SK-N-SH treated with all-trans-retinoic acid at 6 μM for 48 hours (cell line): ENCODE measurements around the gene SLC41A1.
A peak's percentile ranks its signal among the peaks of the same experiment; 100 is the strongest.

Source experiments
- ATAC-seq: fragments of 200-7000 bp; cut with Tn5 transposase; 3 replicates; pipeline ENCODE4 v1.9.1; 2020; ENCODE audit warnings: mild to moderate bottlenecking, moderate library complexity
- ARNTL ChIP-seq: fragments of 450-650 bp; formaldehyde crosslinking; IDR thresholded peaks from 2 replicates; pipeline ENCODE4 v1.5.0; 2020; ENCODE audit warnings: low read depth, mild to moderate bottlenecking, moderate library complexity, borderline replicate concordance
- BACH2 ChIP-seq: fragments of 250-450 bp; sonication (Bioruptor Pico); IDR thresholded peaks from 2 replicates; pipeline ENCODE4 v1.9.0; 2021; ENCODE audit warnings: mild to moderate bottlenecking, borderline replicate concordance
- CSDC2 ChIP-seq: fragments of 250-450 bp; sonication (Bioruptor Pico); IDR thresholded peaks from 2 replicates; pipeline ENCODE4 v1.5.0; 2020; ENCODE audit warnings: mild to moderate bottlenecking, moderate library complexity
- ESRRG ChIP-seq: fragments of 250-450 bp; sonication (Bioruptor Pico); IDR thresholded peaks from 2 replicates; pipeline ENCODE4 v1.6.1; 2021; ENCODE audit warnings: mild to moderate bottlenecking
- GLIS3 ChIP-seq: fragments of 250-450 bp; sonication (Bioruptor Pico); IDR thresholded peaks from 2 replicates; pipeline ENCODE4 v1.5.0; 2020; ENCODE audit warnings: mild to moderate bottlenecking, moderate library complexity
- ISL1 ChIP-seq: fragments of 250-450 bp; sonication (Bioruptor Pico); IDR thresholded peaks from 2 replicates; pipeline ENCODE4 v2.1.2; 2022; ENCODE audit warnings: mild to moderate bottlenecking, moderate library complexity
- PPARA ChIP-seq: fragments of 250-450 bp; sonication (Bioruptor Pico); IDR thresholded peaks from 2 replicates; pipeline ENCODE4 v1.5.0; 2020; ENCODE audit warnings: mild to moderate bottlenecking, borderline replicate concordance
- RARB ChIP-seq: fragments of 250-450 bp; sonication (Bioruptor Pico); IDR thresholded peaks from 2 replicates; pipeline ENCODE4 v1.8.0; 2021; ENCODE audit warnings: mild to moderate bottlenecking, moderate library complexity
- SNAI2 ChIP-seq: fragments of 250-450 bp; sonication (Bioruptor Pico); IDR thresholded peaks from 2 replicates; pipeline ENCODE4 v1.5.0; 2020; ENCODE audit warnings: mild to moderate bottlenecking, moderate library complexity
- TCF4 ChIP-seq: fragments of 250-450 bp; sonication (Bioruptor Pico); IDR thresholded peaks from 2 replicates; pipeline ENCODE4 v1.8.0; 2021; ENCODE audit warnings: mild to moderate bottlenecking, moderate library complexity, borderline replicate concordance
- TOX ChIP-seq: fragments of 250-450 bp; sonication (Bioruptor Pico); IDR thresholded peaks from 2 replicates; pipeline ENCODE4 v1.8.0; 2021; ENCODE audit warnings: mild to moderate bottlenecking, moderate library complexity, borderline replicate concordance
- ZC3H10 ChIP-seq: fragments of 250-450 bp; sonication (Bioruptor Pico); IDR thresholded peaks from 2 replicates; pipeline ENCODE4 v1.5.1; 2021; ENCODE audit warnings: mild to moderate bottlenecking, moderate library complexity
- ZFP3 ChIP-seq: fragments of 250-450 bp; sonication (Bioruptor Pico); IDR thresholded peaks from 2 replicates; pipeline ENCODE4 v1.5.0; 2020; ENCODE audit warnings: mild to moderate bottlenecking, moderate library complexity
- ZFP30 ChIP-seq: fragments of 450-650 bp; formaldehyde crosslinking; IDR thresholded peaks from 2 replicates; pipeline ENCODE4 v1.5.0; 2022; ENCODE audit warnings: mild to moderate bottlenecking, moderate library complexity
- ZNF565 ChIP-seq: fragments of 450-650 bp; formaldehyde crosslinking; conservative IDR thresholded peaks from 2 replicates; pipeline ENCODE4 v1.5.0; 2020; ENCODE audit warnings: low read depth, mild to moderate bottlenecking, moderate library complexity
- ZNF70 ChIP-seq: fragments of 450-650 bp; formaldehyde crosslinking; IDR thresholded peaks from 2 replicates; pipeline ENCODE4 v1.5.0; 2020; ENCODE audit warnings: mild to moderate bottlenecking, moderate library complexity
- TF ChIP-seq, protein P1 (sequence below): fragments of 250-450 bp; sonication (Bioruptor Pico); IDR thresholded peaks from 2 replicates; pipeline ENCODE4 v1.8.0; 2021; ENCODE audit warnings: low read depth, mild to moderate bottlenecking, moderate library complexity, borderline replicate concordance
- TF ChIP-seq, protein P2 (sequence below): fragments of 250-450 bp; sonication (Bioruptor Pico); IDR thresholded peaks from 2 replicates; pipeline ENCODE4 v1.8.0; 2020; ENCODE audit warnings: mild to moderate bottlenecking, moderate library complexity, borderline replicate concordance
- TF ChIP-seq, protein P3 (sequence below): fragments of 250-450 bp; sonication (Bioruptor Pico); IDR thresholded peaks from 2 replicates; pipeline ENCODE4 v1.5.1; 2021; ENCODE audit warnings: mild to moderate bottlenecking, moderate library complexity
- TF ChIP-seq, protein P4 (sequence below): fragments of 250-450 bp; sonication (Bioruptor Pico); IDR thresholded peaks from 2 replicates; pipeline ENCODE4 v1.5.1; 2020; ENCODE audit warnings: low read depth, mild to moderate bottlenecking, moderate library complexity

The SLC41A1 gene

DNA sequence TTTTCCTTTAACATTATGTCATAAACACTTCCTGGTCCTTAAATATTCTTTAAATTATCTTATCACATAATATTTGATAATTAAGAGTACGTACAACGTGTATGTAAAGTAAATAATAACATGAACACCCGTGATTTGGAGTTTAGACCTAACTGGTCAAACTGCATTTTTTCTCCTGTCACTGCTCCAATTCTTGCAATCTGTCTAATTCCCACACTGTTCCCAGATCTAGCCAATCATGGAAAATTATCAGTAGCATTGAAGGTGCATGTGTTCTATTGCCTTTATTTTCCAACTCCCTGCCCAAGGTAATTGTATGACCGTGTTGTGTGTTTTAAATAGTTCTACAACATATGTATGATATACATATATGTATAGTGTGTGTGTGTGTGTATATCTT lies 39.0 kb upstream of the SLC41A1 start (continued):
- TF ChIP-seq, protein P1, sequence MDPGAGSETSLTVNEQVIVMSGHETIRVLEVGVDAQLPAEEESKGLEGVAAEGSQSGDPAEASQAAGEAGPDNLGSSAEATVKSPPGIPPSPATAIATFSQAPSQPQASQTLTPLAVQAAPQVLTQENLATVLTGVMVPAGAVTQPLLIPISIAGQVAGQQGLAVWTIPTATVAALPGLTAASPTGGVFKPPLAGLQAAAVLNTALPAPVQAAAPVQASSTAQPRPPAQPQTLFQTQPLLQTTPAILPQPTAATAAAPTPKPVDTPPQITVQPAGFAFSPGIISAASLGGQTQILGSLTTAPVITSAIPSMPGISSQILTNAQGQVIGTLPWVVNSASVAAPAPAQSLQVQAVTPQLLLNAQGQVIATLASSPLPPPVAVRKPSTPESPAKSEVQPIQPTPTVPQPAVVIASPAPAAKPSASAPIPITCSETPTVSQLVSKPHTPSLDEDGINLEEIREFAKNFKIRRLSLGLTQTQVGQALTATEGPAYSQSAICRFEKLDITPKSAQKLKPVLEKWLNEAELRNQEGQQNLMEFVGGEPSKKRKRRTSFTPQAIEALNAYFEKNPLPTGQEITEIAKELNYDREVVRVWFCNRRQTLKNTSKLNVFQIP (CRISPR knock-in tag): no peak
- no peak for TF ChIP-seq ESRRG (CRISPR knock-in tag)
- TF ChIP-seq TCF4: no peak
- no peak for TF ChIP-seq ISL1 (CRISPR knock-in tag)
- TF ChIP-seq, protein P2, sequence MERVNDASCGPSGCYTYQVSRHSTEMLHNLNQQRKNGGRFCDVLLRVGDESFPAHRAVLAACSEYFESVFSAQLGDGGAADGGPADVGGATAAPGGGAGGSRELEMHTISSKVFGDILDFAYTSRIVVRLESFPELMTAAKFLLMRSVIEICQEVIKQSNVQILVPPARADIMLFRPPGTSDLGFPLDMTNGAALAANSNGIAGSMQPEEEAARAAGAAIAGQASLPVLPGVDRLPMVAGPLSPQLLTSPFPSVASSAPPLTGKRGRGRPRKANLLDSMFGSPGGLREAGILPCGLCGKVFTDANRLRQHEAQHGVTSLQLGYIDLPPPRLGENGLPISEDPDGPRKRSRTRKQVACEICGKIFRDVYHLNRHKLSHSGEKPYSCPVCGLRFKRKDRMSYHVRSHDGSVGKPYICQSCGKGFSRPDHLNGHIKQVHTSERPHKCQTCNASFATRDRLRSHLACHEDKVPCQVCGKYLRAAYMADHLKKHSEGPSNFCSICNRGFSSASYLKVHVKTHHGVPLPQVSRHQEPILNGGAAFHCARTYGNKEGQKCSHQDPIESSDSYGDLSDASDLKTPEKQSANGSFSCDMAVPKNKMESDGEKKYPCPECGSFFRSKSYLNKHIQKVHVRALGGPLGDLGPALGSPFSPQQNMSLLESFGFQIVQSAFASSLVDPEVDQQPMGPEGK: no peak

DNA sequence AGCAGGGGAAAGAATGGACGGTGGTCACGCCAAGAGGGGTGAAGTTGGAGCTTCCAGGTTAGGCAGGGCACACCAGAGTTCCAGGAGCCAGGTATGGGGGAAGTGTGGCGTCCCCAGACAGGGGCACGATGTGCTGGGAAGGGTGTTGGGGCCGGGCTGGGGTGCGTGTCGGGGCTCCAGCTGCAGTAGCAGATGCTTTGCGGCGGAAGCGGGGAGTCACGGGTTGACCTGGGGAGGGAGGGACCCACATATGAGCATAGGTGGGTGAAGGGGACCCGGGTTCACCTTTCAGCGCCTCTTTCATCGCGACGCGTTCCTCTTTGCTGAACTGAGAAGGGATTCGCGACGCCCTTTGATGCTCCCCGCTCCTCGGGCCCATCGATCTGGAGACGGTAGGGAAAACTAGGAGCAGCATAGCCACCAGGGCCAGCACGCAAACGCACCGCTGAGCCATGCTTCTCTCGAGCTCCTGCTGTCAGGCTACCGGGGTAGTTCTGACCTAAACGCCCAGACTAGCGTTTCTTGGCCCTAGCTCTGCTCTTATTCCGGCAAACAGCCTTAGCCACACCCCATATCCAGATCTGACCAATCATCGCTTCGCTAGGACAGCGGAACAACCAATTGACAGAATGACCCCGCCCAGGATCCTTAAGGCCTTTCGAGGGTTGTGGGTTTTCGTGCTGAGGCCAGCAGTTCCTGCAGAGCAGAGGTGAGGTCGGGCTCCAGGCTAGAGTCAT lies 36.8 kb upstream of the SLC41A1 start, which contains the start of gene PM20D1:
PM20D1 (minus strand) TSS at position 514 of the 737 bp plus-strand sequence; CDS start at position 454, 60 bp downstream.
- TF ChIP-seq, protein P2: no peak
- TF ChIP-seq ZFP30 (CRISPR knock-in tag): no peak
- no peak for TF ChIP-seq TOX (CRISPR knock-in tag)
- no peak for TF ChIP-seq ZC3H10 (CRISPR knock-in tag)
- TF ChIP-seq ZFP3 (CRISPR knock-in tag): no peak
- TF ChIP-seq RARB (CRISPR knock-in tag): no peak
- no peak for TF ChIP-seq ESRRG (CRISPR knock-in tag)
- TF ChIP-seq, protein P3, sequence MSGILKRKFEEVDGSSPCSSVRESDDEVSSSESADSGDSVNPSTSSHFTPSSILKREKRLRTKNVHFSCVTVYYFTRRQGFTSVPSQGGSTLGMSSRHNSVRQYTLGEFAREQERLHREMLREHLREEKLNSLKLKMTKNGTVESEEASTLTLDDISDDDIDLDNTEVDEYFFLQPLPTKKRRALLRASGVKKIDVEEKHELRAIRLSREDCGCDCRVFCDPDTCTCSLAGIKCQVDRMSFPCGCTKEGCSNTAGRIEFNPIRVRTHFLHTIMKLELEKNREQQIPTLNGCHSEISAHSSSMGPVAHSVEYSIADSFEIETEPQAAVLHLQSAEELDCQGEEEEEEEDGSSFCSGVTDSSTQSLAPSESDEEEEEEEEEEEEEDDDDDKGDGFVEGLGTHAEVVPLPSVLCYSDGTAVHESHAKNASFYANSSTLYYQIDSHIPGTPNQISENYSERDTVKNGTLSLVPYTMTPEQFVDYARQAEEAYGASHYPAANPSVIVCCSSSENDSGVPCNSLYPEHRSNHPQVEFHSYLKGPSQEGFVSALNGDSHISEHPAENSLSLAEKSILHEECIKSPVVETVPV (CRISPR knock-in tag): no peak
- no peak for TF ChIP-seq SNAI2
- no peak for TF ChIP-seq GLIS3 (CRISPR knock-in tag)
- peak; percentile 99 for ATAC-seq

DNA sequence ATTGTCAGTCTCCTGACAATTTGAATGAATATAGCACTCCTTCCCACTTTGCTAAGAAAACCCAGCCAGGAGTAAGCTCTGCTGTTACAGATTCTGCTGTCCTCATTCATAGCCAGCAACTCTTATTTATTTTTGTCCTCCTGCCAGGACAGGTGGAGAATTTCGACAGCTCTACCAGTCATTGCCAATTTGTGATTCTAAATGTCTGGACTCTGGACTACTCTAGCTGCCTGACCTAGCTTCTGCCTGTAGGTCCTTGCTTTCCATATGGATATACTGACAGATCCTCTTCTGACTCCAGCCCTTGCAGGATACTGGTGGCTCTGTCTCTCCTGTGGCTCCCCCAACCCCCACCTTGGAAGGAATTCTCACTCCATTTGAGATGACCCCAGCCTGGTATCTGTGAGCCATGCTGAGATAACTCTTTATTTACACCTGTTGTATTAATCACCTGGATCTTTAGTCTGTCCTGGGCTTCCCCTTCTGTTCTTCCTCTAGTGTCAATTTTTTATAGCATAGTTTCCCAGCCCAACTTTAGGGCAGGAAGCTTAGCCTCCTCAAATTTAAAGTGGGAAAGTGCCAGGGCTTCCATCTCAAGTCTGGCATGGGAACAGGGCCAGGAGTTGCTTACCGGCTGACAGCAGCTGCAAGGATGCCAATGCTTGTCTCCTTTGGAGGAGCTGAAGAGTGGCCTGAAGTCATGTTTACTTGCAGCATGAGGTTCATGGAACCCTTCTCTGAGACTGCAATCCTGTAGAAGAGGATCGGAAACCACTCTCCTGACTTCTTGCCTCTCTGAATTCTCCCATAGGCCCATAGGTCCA lies 30.2 kb upstream of the SLC41A1 start:
- TF ChIP-seq SNAI2 (no peak), ZNF565 (CRISPR knock-in tag) (no peak), CSDC2 (no peak), PPARA (CRISPR knock-in tag) (no peak), TCF4 (no peak), BACH2 (no peak), GLIS3 (CRISPR knock-in tag) (no peak), ZFP30 (CRISPR knock-in tag) (no peak), ZNF70 (no peak), ZC3H10 (CRISPR knock-in tag) (no peak), ESRRG (CRISPR knock-in tag) (no peak), ISL1 (CRISPR knock-in tag) (no peak), TOX (CRISPR knock-in tag) (no peak), ZFP3 (CRISPR knock-in tag) (no peak), ARNTL (CRISPR knock-in tag) (no peak)
- TF ChIP-seq, protein P2: no peak
- TF ChIP-seq, protein P4, sequence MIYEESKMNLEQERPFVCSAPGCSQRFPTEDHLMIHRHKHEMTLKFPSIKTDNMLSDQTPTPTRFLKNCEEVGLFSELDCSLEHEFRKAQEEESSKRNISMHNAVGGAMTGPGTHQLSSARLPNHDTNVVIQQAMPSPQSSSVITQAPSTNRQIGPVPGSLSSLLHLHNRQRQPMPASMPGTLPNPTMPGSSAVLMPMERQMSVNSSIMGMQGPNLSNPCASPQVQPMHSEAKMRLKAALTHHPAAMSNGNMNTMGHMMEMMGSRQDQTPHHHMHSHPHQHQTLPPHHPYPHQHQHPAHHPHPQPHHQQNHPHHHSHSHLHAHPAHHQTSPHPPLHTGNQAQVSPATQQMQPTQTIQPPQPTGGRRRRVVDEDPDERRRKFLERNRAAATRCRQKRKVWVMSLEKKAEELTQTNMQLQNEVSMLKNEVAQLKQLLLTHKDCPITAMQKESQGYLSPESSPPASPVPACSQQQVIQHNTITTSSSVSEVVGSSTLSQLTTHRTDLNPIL: no peak
- TF ChIP-seq, protein P3 (CRISPR knock-in tag): no peak
- no peak for ATAC-seq
